ENCODE data around the gene EDRF1. TPM values are rescaled to one million over a fixed set of nuclear protein-coding genes. Genes with fewer than 3 reads are reported as not detected.

The EDRF1 gene
- total RNA-seq, 3 donors from 2014 or later (not counting 1 experiment from before 2014, with no cell fraction given), result 40.6 to 66.2 (median 57.5) TPM

- peak in 1 of 2 donors; percentile 8 for DNase-seq
- WGBS (ENCODE audit: insufficient coverage), result 94% methylated on average over 3 of the region's 4 CpGs
- intact Hi-C loops (cut with micrococcal nuclease), result no loop called here
Measured at GRCh38 chr10:125768219-125768855, 48.8 kb downstream of the EDRF1 start.

DNA sequence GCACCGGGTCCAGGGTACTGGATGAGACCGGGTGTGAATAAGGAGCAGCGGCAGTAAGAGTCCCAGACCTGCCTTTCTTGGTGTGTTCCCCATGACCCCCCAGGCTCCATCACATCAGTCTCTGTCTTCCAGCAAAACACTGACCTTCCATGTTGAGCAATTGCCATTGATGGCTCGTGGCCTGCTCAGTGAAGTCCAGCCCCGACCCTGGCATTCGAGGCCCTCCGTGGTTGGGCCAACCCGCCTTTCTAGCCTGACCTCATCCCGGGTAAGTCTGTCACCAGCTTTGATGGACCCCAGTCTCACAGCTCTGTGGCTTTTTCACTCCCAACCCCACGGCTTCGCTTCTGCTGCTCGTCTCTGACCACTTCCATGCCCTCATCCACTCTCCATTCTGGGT is 49.7 kb downstream of the EDRF1 start:
- intact Hi-C loops (cut with micrococcal nuclease), result no loop called here
- H3K36me3 ChIP-seq (ENCODE audit: control insufficient read depth, insufficient read depth, low read length), result peaks cover 18% of the 10 kb centered on the region
- ATAC-seq (no peak), DNase-seq (no peak)
- TF ChIP-seq, protein P1, sequence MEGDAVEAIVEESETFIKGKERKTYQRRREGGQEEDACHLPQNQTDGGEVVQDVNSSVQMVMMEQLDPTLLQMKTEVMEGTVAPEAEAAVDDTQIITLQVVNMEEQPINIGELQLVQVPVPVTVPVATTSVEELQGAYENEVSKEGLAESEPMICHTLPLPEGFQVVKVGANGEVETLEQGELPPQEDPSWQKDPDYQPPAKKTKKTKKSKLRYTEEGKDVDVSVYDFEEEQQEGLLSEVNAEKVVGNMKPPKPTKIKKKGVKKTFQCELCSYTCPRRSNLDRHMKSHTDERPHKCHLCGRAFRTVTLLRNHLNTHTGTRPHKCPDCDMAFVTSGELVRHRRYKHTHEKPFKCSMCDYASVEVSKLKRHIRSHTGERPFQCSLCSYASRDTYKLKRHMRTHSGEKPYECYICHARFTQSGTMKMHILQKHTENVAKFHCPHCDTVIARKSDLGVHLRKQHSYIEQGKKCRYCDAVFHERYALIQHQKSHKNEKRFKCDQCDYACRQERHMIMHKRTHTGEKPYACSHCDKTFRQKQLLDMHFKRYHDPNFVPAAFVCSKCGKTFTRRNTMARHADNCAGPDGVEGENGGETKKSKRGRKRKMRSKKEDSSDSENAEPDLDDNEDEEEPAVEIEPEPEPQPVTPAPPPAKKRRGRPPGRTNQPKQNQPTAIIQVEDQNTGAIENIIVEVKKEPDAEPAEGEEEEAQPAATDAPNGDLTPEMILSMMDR (IDR thresholded peaks at IDR 0.05), result no peak
- WGBS (ENCODE audit: insufficient coverage), result 92% methylated on average over 12 of the region's 12 CpGs
- Mint-ChIP-seq H3K36me3 (no peaks in the 10 kb centered on the region), H3K27me3 (ENCODE audit: low read depth in 2 of 2) (peaks cover 0 to under 1% of the 10 kb centered on the region in 2 donors), H3K4me1 (no peaks in the 10 kb centered on the region), H3K4me3 (no peak overlapping the region), H3K9me3 (no peaks in the 10 kb centered on the region), H3K27ac (no peak overlapping the region)
- no peaks in the 10 kb centered on the region for H3K4me1 ChIP-seq (ENCODE audit: control insufficient read depth, insufficient read depth, low read length)
- no peaks in the 10 kb centered on the region for H3K9me3 ChIP-seq (ENCODE audit: control insufficient read depth, insufficient read depth, low read length)
- no peak overlapping the region for H3K4me3 ChIP-seq (ENCODE audit: low read length)
- no peak overlapping the region for H3K27ac ChIP-seq (ENCODE audit: low read length)
- H3K27me3 ChIP-seq (ENCODE audit: control insufficient read depth, insufficient read depth, low read length), result no peaks in the 10 kb centered on the region

More at GRCh38 chr10:125768219-125768855, 48.8 kb downstream of the EDRF1 start:
- H3K27me3 ChIP-seq (ENCODE audit: control insufficient read depth, insufficient read depth, low read length), result no peaks in the 10 kb centered on the region
- no peaks in the 10 kb centered on the region for H3K4me1 Mint-ChIP-seq
- H3K27me3 Mint-ChIP-seq (ENCODE audit: low read depth in 2 of 2), result no peaks in the 10 kb centered on the region
- H3K9me3 ChIP-seq (ENCODE audit: control insufficient read depth, insufficient read depth, low read length), result no peaks in the 10 kb centered on the region
- no peaks in the 10 kb centered on the region for H3K9me3 Mint-ChIP-seq
- no peak for ATAC-seq
- H3K4me3 ChIP-seq (ENCODE audit: low read length), result no peak overlapping the region
- no peak overlapping the region for H3K27ac ChIP-seq (ENCODE audit: low read length)
- TF ChIP-seq, protein P1 (IDR thresholded peaks at IDR 0.05), result no peak
- no peaks in the 10 kb centered on the region for H3K4me1 ChIP-seq (ENCODE audit: control insufficient read depth, insufficient read depth, low read length)
- no peaks in the 10 kb centered on the region for H3K36me3 Mint-ChIP-seq
- no peak overlapping the region for H3K4me3 Mint-ChIP-seq
- no peak overlapping the region for H3K27ac Mint-ChIP-seq
- peaks cover 26% of the 10 kb centered on the region for H3K36me3 ChIP-seq (ENCODE audit: control insufficient read depth, insufficient read depth, low read length)

GRCh38 chr10:125770844-125771243 is 51.3 kb downstream of the EDRF1 start:
- Histone ChIP-seq H3K27me3 (ENCODE audit: control insufficient read depth, insufficient read depth, low read length) (no peaks in the 10 kb centered on the region), H3K9me3 (ENCODE audit: control insufficient read depth, insufficient read depth, low read length) (no peaks in the 10 kb centered on the region), H3K27ac (ENCODE audit: low read length) (no peak overlapping the region), H3K4me1 (ENCODE audit: control insufficient read depth, insufficient read depth, low read length) (no peaks in the 10 kb centered on the region), H3K4me3 (ENCODE audit: low read length) (no peak overlapping the region), H3K36me3 (ENCODE audit: control insufficient read depth, insufficient read depth, low read length) (peaks cover 8% of the 10 kb centered on the region)
- no peaks in the 10 kb centered on the region for H3K36me3 Mint-ChIP-seq
- H3K27me3 Mint-ChIP-seq (ENCODE audit: low read depth in 2 of 2), result peaks cover 0 to 6% of the 10 kb centered on the region in 2 donors
- intact Hi-C loops (cut with micrococcal nuclease), result no loop called here
- no peaks in the 10 kb centered on the region for H3K4me1 Mint-ChIP-seq
- 90% methylated on average over 5 of the region's 5 CpGs for WGBS (ENCODE audit: insufficient coverage)
- H3K27ac Mint-ChIP-seq, result no peak overlapping the region
- DNase-seq, result no peak
- no peaks in the 10 kb centered on the region for H3K9me3 Mint-ChIP-seq
- no peak overlapping the region for H3K4me3 Mint-ChIP-seq
- TF ChIP-seq, protein P1 (IDR thresholded peaks at IDR 0.05), result no peak
- no peak for ATAC-seq

All from natural killer cell (primary cell).